K562 (cell line): ENCODE results near the gene LRIF1. TPM values are rescaled to one million over a fixed set of nuclear protein-coding genes. Genes with fewer than 3 reads are reported as not detected.

ENCODE experiments used
- CAMTA2 ChIP-seq: fragments of 250-450 bp; sonication (Bioruptor Pico); conservative IDR thresholded peaks from 2 replicates; pipeline ENCODE4 v1.5.1; 2022
- CBX8 ChIP-seq: fragments of 200-600 bp; sonication (generic); IDR thresholded peaks from 2 replicates; pipeline ENCODE4 v1.6.1; 2012; ENCODE audit warnings: borderline replicate concordance, mixed run types, low read depth, mild to moderate bottlenecking, moderate library complexity, mixed read lengths, low read length, control low read depth, inconsistent platforms; ENCODE audit not compliant: poor library complexity, severe bottlenecking; ENCODE audit errors: extremely low read depth
- CSDE1 ChIP-seq, 2 experiments: fragments of 450-650 bp; IDR thresholded peaks; 2 replicates each; pipeline ENCODE4 v1.6.1; 2016; ENCODE audit warnings: mild to moderate bottlenecking in 1 of 2
- FOXK1 ChIP-seq: sonication (generic); formaldehyde crosslinking; IDR thresholded peaks from 2 replicates; pipeline ENCODE4 v1.8.0; 2022; ENCODE audit warnings: missing genetic modification reagents, mild to moderate bottlenecking, borderline replicate concordance
- HLTF ChIP-seq: fragments of 450-650 bp; IDR thresholded peaks from 2 replicates; pipeline ENCODE4 v1.6.1; 2016
- HMG20B ChIP-seq: fragments of 250-450 bp; sonication (Bioruptor Pico); IDR thresholded peaks from 2 replicates; pipeline ENCODE4 v1.5.0; 2021; ENCODE audit warnings: mild to moderate bottlenecking
- KLF1 ChIP-seq: fragments of 450-650 bp; IDR thresholded peaks from 2 replicates; pipeline ENCODE4 v1.6.1; 2016; ENCODE audit warnings: missing genetic modification characterization, missing compliant biosample characterization
- LARP7 ChIP-seq: fragments of 450-650 bp; IDR thresholded peaks from 2 replicates; pipeline ENCODE4 v1.6.1; 2016
- MBD2 ChIP-seq: sonication (generic); IDR thresholded peaks from 2 replicates; pipeline ENCODE4 v1.6.1; 2016; ENCODE audit warnings: low read depth, borderline replicate concordance
- NFRKB ChIP-seq: fragments of 450-650 bp; IDR thresholded peaks from 2 replicates; pipeline ENCODE4 v1.6.1; 2016; ENCODE audit warnings: low read depth
- POLR3G ChIP-seq: IDR thresholded peaks from 2 replicates; pipeline ENCODE4 v1.6.1; 2011; ENCODE audit not compliant: insufficient read length, insufficient replicate concordance; ENCODE audit errors: extremely low read depth
- PTRF ChIP-seq: fragments of 450-650 bp; IDR thresholded peaks from 2 replicates; pipeline ENCODE4 v1.6.1; 2016; ENCODE audit warnings: mild to moderate bottlenecking, missing genetic modification characterization, missing compliant biosample characterization
- RERE ChIP-seq: sonication (generic); formaldehyde crosslinking; IDR thresholded peaks from 2 replicates; pipeline ENCODE4 v1.8.0; 2023; ENCODE audit warnings: missing genetic modification reagents, mild to moderate bottlenecking, borderline replicate concordance
- SMARCA5 ChIP-seq: fragments of 450-650 bp; IDR thresholded peaks from 2 replicates; pipeline ENCODE4 v1.6.1; 2016
- TFAP4 ChIP-seq: sonication (generic); formaldehyde crosslinking; IDR thresholded peaks from 2 replicates; pipeline ENCODE4 v1.8.0; 2022; ENCODE audit warnings: missing genetic modification reagents, mild to moderate bottlenecking, moderate library complexity, borderline replicate concordance
- ZBTB7A ChIP-seq: IDR thresholded peaks from 2 replicates; pipeline ENCODE4 v1.6.1; 2011; ENCODE audit warnings: low read depth, mild to moderate bottlenecking, low read length, moderate library complexity, borderline replicate concordance; ENCODE audit not compliant: control insufficient read depth
- ZKSCAN8 ChIP-seq: fragments of 200-800 bp; sonication (Bioruptor generic); IDR thresholded peaks from 2 replicates; pipeline ENCODE4 v1.6.1; 2016; ENCODE audit warnings: missing genetic modification characterization, missing compliant biosample characterization
- ZNF395 ChIP-seq: fragments of 200-800 bp; sonication (Bioruptor generic); IDR thresholded peaks from 2 replicates; pipeline ENCODE4 v1.6.1; 2017; ENCODE audit warnings: missing genetic modification characterization, missing compliant biosample characterization
- ZNF436 ChIP-seq: fragments of 250-450, 450-650 bp; sonication (Bioruptor Pico); formaldehyde crosslinking; IDR thresholded peaks from 2 replicates; pipeline ENCODE4 v1.7.0; 2020; ENCODE audit warnings: mild to moderate bottlenecking
- ZNF512 ChIP-seq: IDR thresholded peaks from 2 replicates; pipeline ENCODE4 v1.6.1; 2016; ENCODE audit warnings: missing genetic modification characterization, missing compliant biosample characterization
- ZNF57 ChIP-seq: fragments of 450-650 bp; formaldehyde crosslinking; IDR thresholded peaks from 2 replicates; pipeline ENCODE4 v1.4.0; 2020; ENCODE audit warnings: mild to moderate bottlenecking, moderate library complexity
- polyA plus RNA-seq, 8 experiments: library from polyadenylated mRNA; depleted of rRNA in 4 of 8; stranded (reverse) in 5 of 8; unstranded in 3 of 8; fragments of >200 nt; fragmentation: Nextera tagmentation in 2 of 8; fragmentation: Illumina TruSeq in 1 of 8; extraction: Ambion mirVana in 2 of 8; extraction: Trizol in 1 of 8; gene quantifications; 2 replicates each; pipeline versions ENCODE4 v1.2.1 to v1.2.3, GENCODE V29; 2011 to 2014; ENCODE audit warnings: inconsistent platforms in 1 of 8, missing spikeins in 1 of 8
- total RNA-seq, 7 experiments: library from RNA; depleted of rRNA in 6 of 7; stranded (reverse); fragments of >200 nt in 6 of 7; fragmentation: Illumina TruSeq in 2 of 7; extraction: Trizol in 2 of 7; gene quantifications; 2 replicates each; pipeline versions ENCODE4 v1.2.1 to v1.2.3, GENCODE V29; 2011 to 2021; ENCODE audit warnings: low replicate concordance in 1 of 7

LRIF1 gene
- total and polyA plus RNA-seq, 9 of the 15 experiments (the other 6 are each of a cell fraction or from before 2014, with no cell fraction given): 35.6 to 88.8 (median 74.1) TPM

GRCh38 chr1:110916274-110916668 is 47.5 kb downstream of the LRIF1 start (continued):
- TF ChIP-seq RERE (CRISPR knock-in tag): no peak
- no peak for TF ChIP-seq CBX8
- TF ChIP-seq NFRKB: no peak
- TF ChIP-seq ZNF57: no peak
- TF ChIP-seq HMG20B (CRISPR knock-in tag): no peak
- no peak for TF ChIP-seq CAMTA2 (CRISPR knock-in tag)
- TF ChIP-seq HLTF: 0 out of 2 replicates have a peak, but pooled peaks have one; percentile 58
- TF ChIP-seq LARP7: peak; percentile 67; the same call in 1 of the 2 replicates
- no peak for TF ChIP-seq PTRF (tag)
- no peak for TF ChIP-seq ZKSCAN8 (CRISPR knock-in tag)
- no peak for TF ChIP-seq MBD2
- TF ChIP-seq ZBTB7A: no peak
- TF ChIP-seq ZNF395 (CRISPR knock-in tag): no peak
- no peak for TF ChIP-seq TFAP4 (CRISPR knock-in tag)
- TF ChIP-seq ZNF512 (tag): peak; percentile 95
- no peak for TF ChIP-seq FOXK1
- no peak for TF ChIP-seq SMARCA5
- TF ChIP-seq ZNF436 (CRISPR knock-in tag): no peak
- no peak for TF ChIP-seq POLR3G
- TF ChIP-seq KLF1 (tag): no peak
- no peak for TF ChIP-seq CSDE1 (IDR thresholded peaks at IDR 0.05)
